Central memory CD4-positive, alpha-beta T cell (primary cell): ENCODE measurements around the gene MYO5B.
A peak's percentile ranks its signal among the peaks of the same experiment; 100 is the strongest.
"Not testable (repeated sequence)": the region's sequence is repeated elsewhere in the genome, so short reads cannot be mapped to it uniquely, and the experiment has no call there.

Experiments used
- DNase-seq: peaks from one replicate; pipeline ENCODE4 v3.0.0; 2022

Gene MYO5B

DNA sequence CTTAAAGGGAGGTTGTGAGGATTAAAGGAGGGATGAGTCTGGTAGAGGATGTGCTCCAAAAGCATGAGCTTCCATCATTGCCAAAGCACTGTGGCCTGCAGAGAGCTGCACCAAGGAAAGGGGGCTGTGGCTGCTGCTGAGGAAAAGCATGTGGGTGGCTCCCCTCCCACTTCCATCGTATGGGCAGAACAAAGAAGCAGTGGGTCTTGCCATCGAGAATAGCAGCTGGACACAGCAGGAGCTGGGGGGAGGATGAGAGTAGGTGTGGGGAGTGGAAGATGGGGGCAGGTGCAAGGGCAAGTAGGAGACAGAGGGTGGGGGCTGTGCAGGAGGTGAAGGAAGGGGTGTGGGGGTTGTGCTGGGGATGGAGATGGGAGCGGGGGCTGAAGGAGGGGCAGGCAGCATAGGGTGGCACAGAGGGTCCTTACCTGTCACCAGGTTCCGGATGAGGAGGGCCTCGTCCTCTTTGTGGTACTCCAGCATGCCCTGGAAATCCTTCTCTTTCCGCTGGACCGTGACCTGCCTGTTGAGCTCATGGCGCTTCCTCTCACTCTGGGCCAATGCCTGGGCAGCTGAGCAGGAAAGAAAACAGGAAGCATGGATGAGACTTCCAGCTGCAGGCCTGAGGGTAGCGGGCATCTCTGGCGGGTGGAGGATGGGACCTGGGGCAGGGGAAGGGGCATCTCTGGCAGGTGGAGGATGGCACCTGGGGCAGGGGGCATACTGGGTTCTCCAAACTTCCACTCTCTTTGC, 348.1 kb downstream of the MYO5B start:
- no peak for DNase-seq

DNA sequence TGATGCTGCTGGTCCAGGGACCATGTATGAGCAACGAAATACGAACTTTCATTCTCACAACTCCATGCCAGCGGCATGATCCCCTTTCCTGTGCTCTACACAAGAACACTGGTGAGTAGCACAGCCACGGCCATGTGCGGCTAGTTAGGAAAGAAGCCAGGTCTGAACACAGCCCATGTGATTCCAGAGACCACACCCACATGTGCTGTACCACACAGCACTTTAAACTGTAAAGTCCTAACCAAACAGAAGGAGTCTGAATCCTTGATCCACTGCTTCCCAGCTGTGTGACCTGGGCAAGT, 348.6 kb downstream of the MYO5B start:
- no peak for DNase-seq

DNA sequence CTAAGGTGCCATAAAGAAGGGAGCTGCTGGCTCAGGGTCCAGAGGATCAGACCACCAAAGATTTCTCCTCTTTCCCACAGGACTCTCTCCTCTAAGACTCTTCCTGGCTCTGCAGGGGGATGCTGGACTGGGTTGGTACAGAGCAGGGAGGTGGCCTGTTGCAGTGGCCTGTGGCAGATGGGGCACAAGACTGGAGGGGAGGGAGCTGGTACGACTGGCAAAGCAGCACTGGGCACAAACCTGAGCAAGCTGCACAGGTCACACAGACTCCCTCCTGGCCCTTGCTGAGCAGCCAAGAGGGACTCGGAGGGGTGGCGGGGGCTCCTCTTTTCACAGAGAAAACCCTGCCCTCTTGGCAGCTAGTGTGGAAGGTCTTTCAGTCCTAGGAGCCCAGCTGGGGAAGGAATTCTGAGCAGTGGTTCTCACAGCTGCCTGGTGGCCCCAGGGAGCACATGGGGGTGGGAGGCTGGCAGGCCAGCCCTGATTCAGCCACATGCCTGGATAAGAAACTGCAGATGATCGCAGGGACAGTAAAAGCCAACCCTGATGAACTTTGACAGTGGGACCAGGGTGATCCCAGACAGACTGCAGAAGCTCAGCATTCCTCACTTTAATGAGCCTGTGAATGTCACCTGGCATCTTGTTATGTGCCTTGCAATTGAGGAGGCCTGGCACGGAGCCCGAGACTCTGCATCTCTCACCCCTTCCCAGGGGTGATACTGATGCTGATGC, 349.2 kb downstream of the MYO5B start:
- no peak for DNase-seq

DNA sequence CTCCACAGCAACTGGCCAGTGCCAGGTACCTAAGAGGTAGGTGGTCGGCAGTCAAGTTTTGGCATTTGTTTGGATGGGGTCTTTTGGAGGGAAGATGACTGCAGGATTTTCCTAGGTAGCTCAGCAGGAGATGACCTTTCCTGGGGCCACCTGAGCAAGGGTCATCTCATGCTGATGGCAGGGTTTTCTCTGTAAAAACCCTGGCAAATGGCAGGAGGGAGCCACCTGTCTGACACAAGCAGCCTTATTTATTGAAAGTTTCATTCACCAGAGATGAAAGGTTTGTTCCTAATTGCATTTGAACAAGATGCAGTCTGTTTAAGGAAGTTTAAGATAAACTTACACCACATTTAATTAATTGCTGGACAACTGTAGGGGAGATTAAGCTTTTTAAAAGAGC, 350.0 kb downstream of the MYO5B start:
- no peak for DNase-seq

GRCh38 chr18:49843778-49844625, 350.9 kb downstream of the MYO5B start:
- no peak for DNase-seq

DNA sequence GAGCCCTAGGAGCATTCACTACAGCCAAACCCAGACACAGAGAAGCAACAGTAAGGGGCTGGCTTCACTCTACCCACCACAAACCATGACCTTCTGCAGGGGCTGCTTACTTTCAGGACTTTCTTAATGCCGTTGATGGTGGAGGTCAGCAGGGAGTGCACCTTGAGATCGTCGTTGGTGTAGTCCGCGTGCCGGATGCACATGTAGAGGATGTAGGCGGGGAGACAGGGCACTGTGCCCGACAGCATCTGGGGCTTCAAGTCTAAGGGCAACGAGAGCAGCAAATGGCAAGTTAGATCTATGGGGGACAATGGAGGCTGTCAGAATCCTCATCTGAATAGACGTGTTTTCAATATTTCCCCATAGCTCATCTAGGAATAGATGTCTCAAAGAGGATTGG, 351.8 kb downstream of the MYO5B start:
- no peak for DNase-seq

GRCh38 chr18:49842656-49843055, 352.3 kb downstream of the MYO5B start:
- no peak for DNase-seq

DNA sequence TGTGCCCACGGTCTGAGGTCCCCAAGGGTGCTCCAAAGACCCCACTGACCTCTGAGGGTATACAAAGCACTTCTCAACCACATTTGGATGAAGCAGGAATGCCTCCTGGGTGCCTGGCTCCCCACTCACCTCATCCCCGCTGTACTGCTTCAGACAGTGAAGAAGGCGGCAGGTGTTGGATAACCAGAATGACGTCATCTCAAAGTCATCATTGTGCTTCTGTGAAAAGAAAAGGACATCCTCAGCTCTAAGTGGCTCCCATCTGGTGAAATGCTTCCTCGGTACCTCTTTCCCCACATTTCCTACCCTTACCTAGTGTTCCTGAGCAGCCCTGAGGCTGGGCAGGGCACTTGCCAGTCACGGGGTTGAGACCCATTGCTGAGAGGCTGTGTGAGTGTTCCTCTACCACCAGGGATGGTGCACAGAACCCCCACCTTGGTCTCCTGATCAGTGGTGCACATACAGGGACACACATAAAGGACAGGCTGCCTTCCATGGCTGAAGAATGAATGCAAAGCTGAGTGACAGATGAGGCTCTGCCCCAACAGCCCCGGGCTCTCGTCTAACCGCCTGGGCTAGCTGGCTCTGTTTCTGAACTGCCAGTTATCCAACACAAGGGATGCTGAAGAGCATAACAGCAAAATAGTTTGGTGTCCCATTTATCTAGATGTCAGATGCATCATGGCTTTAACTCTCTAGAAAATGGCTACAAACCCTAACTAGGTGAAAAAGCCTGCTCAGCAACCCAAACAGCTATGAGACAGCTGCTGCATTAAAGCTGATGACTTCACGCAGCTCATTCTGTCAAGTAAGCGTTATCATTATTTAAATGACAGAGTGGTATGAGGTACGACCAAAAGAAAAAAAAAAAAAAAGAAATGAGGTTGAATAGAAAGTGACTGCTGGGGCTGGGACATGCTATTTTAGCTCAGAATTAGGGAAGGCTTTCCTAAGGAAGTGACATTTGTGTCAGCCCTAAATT, 353.4 kb downstream of the MYO5B start:
- no peak for DNase-seq

DNA sequence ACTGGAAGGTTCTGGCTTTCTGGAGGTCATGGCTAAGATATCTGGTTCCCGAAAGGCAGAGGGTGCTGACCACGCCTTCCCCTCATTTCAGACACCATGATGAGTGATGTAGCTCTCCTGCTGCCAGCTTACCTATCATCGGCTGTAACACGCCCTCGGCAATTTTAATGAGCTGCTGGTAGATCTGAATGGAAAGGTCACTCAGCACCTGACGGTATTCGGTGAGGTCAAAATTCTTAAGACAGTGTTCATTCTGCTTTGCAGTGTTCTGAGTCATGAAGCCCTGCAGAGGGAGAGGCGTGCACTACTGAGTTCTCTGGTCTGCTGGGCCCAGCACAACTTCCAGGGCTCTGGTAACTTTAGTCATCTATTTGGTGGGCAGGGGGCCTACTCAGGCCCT, 355.9 kb downstream of the MYO5B start:
- DNase-seq: no peak

- no peak for DNase-seq
Observed at GRCh38 chr18:49838381-49838780, 356.6 kb downstream of the MYO5B start.

DNA sequence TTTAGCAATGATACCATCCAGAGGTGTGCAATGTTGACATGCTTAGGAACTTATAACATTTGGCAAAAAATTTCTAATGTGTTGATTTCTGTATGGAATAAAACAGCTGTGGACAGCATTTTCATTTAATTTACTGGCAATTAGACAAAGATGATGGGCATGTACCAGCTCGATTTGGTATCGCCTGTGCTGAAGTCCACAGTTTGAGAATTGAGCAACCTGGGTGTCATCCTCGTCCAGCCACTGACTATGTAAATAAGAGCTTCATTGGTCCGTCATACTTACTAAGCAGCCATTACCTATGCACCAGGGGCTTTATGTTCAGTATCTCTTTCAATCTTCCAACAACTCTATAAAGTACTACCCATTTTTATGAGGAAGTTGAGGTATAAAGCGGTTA, 357.1 kb downstream of the MYO5B start:
- DNase-seq: no peak

- DNase-seq: not testable (repeated sequence)
Observed at GRCh38 chr18:49837316-49837835, 357.6 kb downstream of the MYO5B start.

DNA sequence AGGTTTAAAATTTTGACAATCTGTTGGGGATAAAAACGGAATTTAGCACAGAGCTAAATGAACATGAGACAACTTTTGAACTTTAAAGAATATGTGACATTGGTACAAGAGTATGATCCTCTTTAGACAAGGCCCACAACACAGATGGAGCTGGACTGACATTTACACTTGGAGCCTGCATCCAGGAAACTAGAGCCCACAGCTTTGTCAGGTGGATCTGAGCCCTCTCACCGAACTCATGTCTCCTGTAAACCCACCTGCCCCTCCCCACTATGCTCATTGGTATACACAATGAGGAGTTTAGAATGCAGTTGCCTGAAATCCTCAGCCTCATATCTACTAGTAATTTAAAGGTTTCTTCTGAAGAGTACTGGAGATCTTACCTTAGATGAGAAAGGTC, 359.5 kb downstream of the MYO5B start:
- DNase-seq: no peak

DNA sequence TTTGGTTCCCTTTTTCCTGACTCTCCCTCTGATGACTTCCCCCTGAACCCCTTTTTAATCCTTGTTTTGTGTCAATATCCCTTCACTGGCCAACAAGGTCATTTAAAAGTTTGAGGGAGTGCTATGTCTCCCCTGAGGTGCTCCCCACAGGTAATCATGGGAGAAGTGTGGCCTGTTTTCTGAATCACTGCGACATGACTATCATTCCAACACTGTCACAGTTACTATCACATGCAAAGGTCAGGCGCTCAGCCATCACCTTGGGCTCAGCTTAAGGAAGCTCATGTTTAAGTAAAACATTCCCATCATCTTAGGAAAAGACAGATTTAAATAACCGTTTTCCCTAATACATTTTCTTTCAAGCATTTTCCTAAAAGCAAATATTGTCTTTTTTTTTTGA, 360.7 kb downstream of the MYO5B start:
- DNase-seq: no peak

GRCh38 chr18:49833814-49834213, 361.1 kb downstream of the MYO5B start:
- no peak for DNase-seq

GRCh38 chr18:49832221-49832647, 362.7 kb downstream of the MYO5B start:
- DNase-seq: no peak

GRCh38 chr18:49827996-49828395, 367.0 kb downstream of the MYO5B start:
- DNase-seq: no peak

DNA sequence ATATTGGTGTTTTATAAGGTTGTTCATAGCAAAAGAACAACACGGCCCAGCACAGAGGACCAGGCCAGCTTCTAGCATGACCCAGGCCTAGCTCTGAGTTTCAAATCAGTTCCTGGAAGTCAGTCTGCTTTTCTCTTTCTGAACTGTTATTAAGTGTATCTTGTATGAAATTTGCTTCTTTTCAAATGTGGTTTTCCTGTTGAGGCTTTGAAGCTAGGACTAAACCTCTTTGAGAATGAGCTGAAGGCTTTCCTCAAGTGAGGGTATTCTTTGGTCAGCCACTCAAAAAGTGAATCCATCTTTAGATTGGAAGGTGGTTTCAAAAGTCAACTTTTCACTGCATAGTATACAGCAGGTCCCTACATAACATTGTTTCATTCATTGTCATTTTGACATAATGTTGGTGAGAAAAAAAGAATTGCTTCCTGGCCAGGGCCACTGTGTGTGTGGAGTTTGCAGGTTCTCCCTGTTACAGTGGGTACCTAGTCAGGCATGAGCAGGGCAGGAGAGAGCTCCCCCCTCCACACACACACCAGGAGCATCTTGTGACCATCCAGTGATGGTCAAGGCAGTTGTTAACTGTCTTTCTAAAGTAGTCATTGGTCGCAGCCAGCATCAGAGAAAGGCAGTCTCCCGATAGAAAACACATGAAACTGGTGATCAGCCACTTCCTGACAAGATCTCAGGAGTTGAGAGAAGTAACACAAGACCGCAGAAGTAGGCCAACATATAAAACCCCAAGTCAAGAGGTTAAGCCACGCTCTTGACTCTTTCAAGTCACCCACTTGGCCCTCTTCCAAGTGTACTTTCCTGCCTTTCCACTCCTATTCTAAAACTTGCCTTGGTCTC, 374.9 kb downstream of the MYO5B start:
- peak; percentile 79 for DNase-seq

GRCh38 chr18:49819071-49819662, 375.8 kb downstream of the MYO5B start:
- no peak for DNase-seq

DNA sequence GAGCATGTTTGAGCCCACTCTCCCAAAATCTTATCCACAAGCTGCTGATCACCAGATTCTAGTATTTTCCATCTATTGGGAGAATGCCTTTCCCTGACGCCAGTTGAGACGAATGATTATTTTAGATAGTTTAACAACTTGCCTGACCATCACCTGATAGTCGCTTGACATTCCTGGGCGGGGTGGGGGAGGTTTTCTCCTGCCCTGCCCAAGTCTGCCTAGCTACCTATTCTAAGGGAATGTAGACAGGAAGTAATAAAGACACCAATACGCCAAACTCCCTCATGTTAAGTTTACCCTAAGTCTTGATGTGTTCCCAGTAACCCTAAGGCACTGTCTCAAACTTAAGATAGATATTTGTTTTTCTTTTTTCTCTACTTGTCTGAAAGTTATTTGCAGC, 377.0 kb downstream of the MYO5B start:
- no peak for DNase-seq

GRCh38 chr18:49815927-49816326, 379.0 kb downstream of the MYO5B start:
- DNase-seq: no peak
